HFFc6 (cell line): ENCODE results near the gene SPEG. TPM values are rescaled to one million over a fixed set of nuclear protein-coding genes. Genes with fewer than 3 reads are reported as not detected.
A peak's percentile ranks its signal among the peaks of the same experiment; 100 is the strongest.

Source experiments
- DNase-seq: peaks from one replicate; pipeline ENCODE4 v3.0.0-alpha.2; 2018
- H3K27ac Mint-ChIP-seq: 2 replicates; pipeline ENCODE4 v1.8.0; 2020; ENCODE audit warnings: mild to moderate bottlenecking, mixed read lengths
- H3K27me3 Mint-ChIP-seq: 2 replicates; pipeline ENCODE4 v1.8.0; 2021; ENCODE audit warnings: mild to moderate bottlenecking, moderate library complexity, mixed read lengths; ENCODE audit not compliant: insufficient read depth
- H3K36me3 Mint-ChIP-seq: 2 replicates; pipeline ENCODE4 v1.8.0; 2021; ENCODE audit warnings: low read depth, mixed read lengths
- H3K4me1 Mint-ChIP-seq: 2 replicates; pipeline ENCODE4 v1.8.0; 2020; ENCODE audit warnings: low read depth, mixed read lengths
- H3K4me3 Mint-ChIP-seq: 2 replicates; pipeline ENCODE4 v1.8.0; 2020; ENCODE audit warnings: mild to moderate bottlenecking, moderate library complexity, mixed read lengths
- H3K9me3 Mint-ChIP-seq: 2 replicates; pipeline ENCODE4 v1.8.0; 2020; ENCODE audit warnings: mild to moderate bottlenecking, mixed read lengths
- CTCF ChIP-seq: fragments of 200-600 bp; sonication (generic); IDR thresholded peaks from 2 replicates; pipeline ENCODE4 v1.5.0; 2021; ENCODE audit warnings: antibody characterized with exemption, mild to moderate bottlenecking
- total RNA-seq, 6 experiments: library from RNA; stranded (reverse); fragmentation: NEBNext Ultra II Directional; extraction: Animal tissue kit (Norgen Biotek cat#: 25700); gene quantifications; 2 replicates in 1 of 6; 3 replicates in 5 of 6; pipeline ENCODE4 v1.2.3, GENCODE V29; 2021

The SPEG gene
- total RNA-seq, 6 experiments from 2014 or later, result 80.9 to 89.5 (median 84.7) TPM

GRCh38 chr2:219498280-219499057 is 63.8 kb downstream of the SPEG start, which contains the start of gene GMPPA:
Gene GMPPA (plus strand): TSS chr2:219498891. CDS start chr2:219499976, 1,085 bp downstream.
- TF ChIP-seq CTCF, result peak; percentile 16; the same call in 1 of the 2 replicates
- peaks cover 41% of the 10 kb centered on the region for H3K4me1 Mint-ChIP-seq
- peak within 1 kb of the TSS; percentile 91 for H3K4me3 Mint-ChIP-seq

GRCh38 chr2:219499058-219499307 is 64.3 kb downstream of the SPEG start:
- peak overlapping the region; percentile 91 for H3K4me3 Mint-ChIP-seq
- H3K36me3 Mint-ChIP-seq, result no peaks in the 10 kb centered on the region; the same call in 1 of the 2 replicates
- peak overlapping the region; percentile 88 for H3K27ac Mint-ChIP-seq
- no peaks in the 10 kb centered on the region for H3K9me3 Mint-ChIP-seq
- H3K4me1 Mint-ChIP-seq, result peaks cover 41% of the 10 kb centered on the region
- no peak for DNase-seq
- TF ChIP-seq CTCF, result no peak
- peaks cover 2% of the 10 kb centered on the region; the same call in 1 of the 2 replicates for H3K27me3 Mint-ChIP-seq

More at GRCh38 chr2:219498280-219499057, 63.8 kb downstream of the SPEG start, which contains the start of gene GMPPA:
- DNase-seq, result peak; percentile 98
- H3K27ac Mint-ChIP-seq, result peak within 1 kb of the TSS; percentile 88
- peaks cover under 1% of the 10 kb centered on the region; the same call in 1 of the 2 replicates for H3K27me3 Mint-ChIP-seq
- no peaks in the 10 kb centered on the region; the same call in 1 of the 2 replicates for H3K36me3 Mint-ChIP-seq
- no peaks in the 10 kb centered on the region for H3K9me3 Mint-ChIP-seq

GRCh38 chr2:219499555-219499954 is 64.9 kb downstream of the SPEG start:
- no peak for DNase-seq
- H3K4me3 Mint-ChIP-seq, result peak overlapping the region; percentile 91
- TF ChIP-seq CTCF, result no peak
- peaks cover 2% of the 10 kb centered on the region; the same call in 1 of the 2 replicates for H3K27me3 Mint-ChIP-seq
- H3K9me3 Mint-ChIP-seq, result no peaks in the 10 kb centered on the region
- H3K36me3 Mint-ChIP-seq, result no peaks in the 10 kb centered on the region; the same call in 1 of the 2 replicates
- peaks cover 41% of the 10 kb centered on the region for H3K4me1 Mint-ChIP-seq
- H3K27ac Mint-ChIP-seq, result peak overlapping the region; percentile 88

GRCh38 chr2:219500135-219500534 is 65.5 kb downstream of the SPEG start:
- no peaks in the 10 kb centered on the region for H3K9me3 Mint-ChIP-seq
- H3K27me3 Mint-ChIP-seq, result peaks cover 2% of the 10 kb centered on the region; the same call in 1 of the 2 replicates
- peak overlapping the region; percentile 88 for H3K27ac Mint-ChIP-seq
- no peaks in the 10 kb centered on the region; the same call in 1 of the 2 replicates for H3K36me3 Mint-ChIP-seq
- peak; percentile 44 for DNase-seq
- peak; percentile 73 for TF ChIP-seq CTCF
- H3K4me1 Mint-ChIP-seq, result peaks cover 38% of the 10 kb centered on the region
- peak overlapping the region; percentile 91 for H3K4me3 Mint-ChIP-seq

GRCh38 chr2:219501849-219502248 is 67.2 kb downstream of the SPEG start:
- H3K4me1 Mint-ChIP-seq, result peaks cover 31% of the 10 kb centered on the region
- no peak for TF ChIP-seq CTCF
- H3K36me3 Mint-ChIP-seq, result no peaks in the 10 kb centered on the region; the same call in 1 of the 2 replicates
- H3K27ac Mint-ChIP-seq, result no peak overlapping the region
- no peaks in the 10 kb centered on the region for H3K9me3 Mint-ChIP-seq
- no peak overlapping the region for H3K4me3 Mint-ChIP-seq
- peaks cover 2% of the 10 kb centered on the region; the same call in 1 of the 2 replicates for H3K27me3 Mint-ChIP-seq
- DNase-seq, result no peak
